Dendritic cell treated with granulocyte-macrophage colony-stimulating factor and Interleukin-4, amounts not matched to agents 40 ng/mL and 50 ng/mL, for 4 days (primary cell): ENCODE results near the gene ICAM4.

Source experiments
- H3K27ac Mint-ChIP-seq: one replicate; pipeline ENCODE4 v1.8.0; 2022; ENCODE audit warnings: mild to moderate bottlenecking, mixed read lengths
- H3K27me3 Mint-ChIP-seq: one replicate; pipeline ENCODE4 v1.8.0; 2022; ENCODE audit warnings: mild to moderate bottlenecking, mixed read lengths
- H3K36me3 Mint-ChIP-seq: one replicate; pipeline ENCODE4 v1.8.0; 2022; ENCODE audit warnings: low read depth, mixed read lengths
- H3K4me1 Mint-ChIP-seq: one replicate; pipeline ENCODE4 v1.8.0; 2022; ENCODE audit warnings: low read depth, mixed read lengths
- H3K4me3 Mint-ChIP-seq: one replicate; pipeline ENCODE4 v1.8.0; 2022; ENCODE audit warnings: mild to moderate bottlenecking, moderate library complexity, mixed read lengths
- H3K9me3 Mint-ChIP-seq: one replicate; pipeline ENCODE4 v1.8.0; 2022; ENCODE audit warnings: mixed read lengths
- intact Hi-C: fragments of 100-400 bp; cut with micrococcal nuclease; formaldehyde crosslinking; loops from one replicate; pipeline ENCODE4 v1.15.0; 2022

Gene ICAM4

GRCh38 chr19:10256970-10257615 lies 29.7 kb upstream of the ICAM4 start:
- Mint-ChIP-seq H3K27me3 (peaks cover 1% of the 10 kb centered on the region), H3K27ac (no peak overlapping the region), H3K9me3 (no peaks in the 10 kb centered on the region), H3K4me3 (no peak overlapping the region), H3K36me3 (peaks cover 77% of the 10 kb centered on the region), H3K4me1 (peaks cover 67% of the 10 kb centered on the region)
- intact Hi-C loops = no loop called here

- intact Hi-C loops = loop anchor here (2.0 kb wide), 1 partner anchor 131 kb away; no protein-coding TSS in a partner anchor
- Mint-ChIP-seq H3K9me3 (no peaks in the 10 kb centered on the region), H3K27ac (peak overlapping the region; percentile 6), H3K27me3 (peaks cover 1% of the 10 kb centered on the region), H3K4me3 (no peak overlapping the region), H3K36me3 (peaks cover 72% of the 10 kb centered on the region), H3K4me1 (peaks cover 59% of the 10 kb centered on the region)
These were observed 28.6 kb upstream of the ICAM4 start for GRCh38 chr19:10258080-10258710.

DNA sequence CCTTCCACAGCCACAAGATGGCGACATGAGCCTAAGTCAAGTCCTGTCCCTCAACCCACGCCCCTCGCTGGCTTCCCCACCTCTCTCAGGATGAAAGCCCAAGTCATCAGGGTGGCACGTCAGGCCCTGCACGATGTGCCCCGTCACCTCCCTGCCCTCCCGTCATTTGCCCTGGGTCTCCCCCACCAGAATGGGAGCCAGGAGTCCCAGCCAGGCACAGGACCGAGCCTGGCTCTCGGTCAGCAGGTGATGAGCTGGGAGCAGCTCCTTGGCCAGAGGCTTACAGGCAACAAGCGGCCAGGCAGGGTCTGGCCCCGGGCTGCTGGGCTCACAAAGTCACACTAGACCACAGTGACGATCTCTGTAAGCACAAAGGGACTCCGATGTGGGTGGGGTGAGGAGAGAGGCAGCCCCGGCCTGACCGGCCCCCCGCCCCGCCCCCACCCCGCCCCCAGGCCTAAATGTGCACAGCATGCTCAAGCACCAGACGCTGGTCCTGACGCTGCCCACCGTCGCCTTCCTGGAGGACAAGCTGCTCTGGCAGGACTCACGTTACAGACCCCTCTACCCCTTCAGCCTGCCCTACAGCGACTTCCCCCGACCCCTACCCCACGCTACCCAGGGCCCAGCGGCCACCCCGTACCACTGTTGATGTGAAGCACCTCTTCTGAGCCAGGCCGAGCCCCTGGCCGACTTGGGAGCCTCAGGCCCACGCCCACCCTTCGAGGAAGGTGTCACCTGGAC lies 27.4 kb upstream of the ICAM4 start:
- no peaks in the 10 kb centered on the region for H3K9me3 Mint-ChIP-seq
- peaks cover 60% of the 10 kb centered on the region for H3K36me3 Mint-ChIP-seq
- H3K4me1 Mint-ChIP-seq = peaks cover 50% of the 10 kb centered on the region

DNA sequence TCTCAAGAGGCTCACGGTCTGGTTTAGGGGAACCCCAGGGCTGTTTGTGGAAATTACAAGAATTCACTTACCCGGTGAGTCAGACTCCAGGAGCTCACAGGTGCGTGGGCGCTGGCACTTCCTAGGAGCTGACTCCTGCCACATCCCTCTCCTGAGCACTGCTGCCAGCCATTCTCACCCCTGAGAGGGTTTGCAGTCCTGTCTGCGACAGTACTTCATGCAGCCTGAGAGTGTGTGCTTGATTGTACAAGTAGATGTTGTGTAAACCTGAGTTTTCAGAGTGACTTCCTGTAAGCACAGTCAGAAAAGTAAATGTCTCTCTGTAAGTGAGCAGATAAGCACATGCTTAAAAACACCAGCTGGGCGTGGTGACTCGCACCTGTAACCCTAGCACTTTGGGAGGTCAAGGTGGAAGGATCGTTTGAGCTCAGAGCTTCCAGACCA lies 26.6 kb upstream of the ICAM4 start:
- H3K27me3 Mint-ChIP-seq = peaks cover 1% of the 10 kb centered on the region
- intact Hi-C loops = no loop called here
- H3K36me3 Mint-ChIP-seq = peaks cover 52% of the 10 kb centered on the region
- no peak overlapping the region for H3K4me3 Mint-ChIP-seq
- no peak overlapping the region for H3K27ac Mint-ChIP-seq
- no peaks in the 10 kb centered on the region for H3K9me3 Mint-ChIP-seq
- peaks cover 45% of the 10 kb centered on the region for H3K4me1 Mint-ChIP-seq

More for the DNA sequence above, 27.4 kb upstream of the ICAM4 start:
- Mint-ChIP-seq H3K27ac (no peak overlapping the region), H3K4me3 (no peak overlapping the region), H3K27me3 (peaks cover 1% of the 10 kb centered on the region)
- intact Hi-C loops = loop anchor here (2.0 kb wide), 1 partner anchor 129 kb away; no protein-coding TSS in a partner anchor

DNA sequence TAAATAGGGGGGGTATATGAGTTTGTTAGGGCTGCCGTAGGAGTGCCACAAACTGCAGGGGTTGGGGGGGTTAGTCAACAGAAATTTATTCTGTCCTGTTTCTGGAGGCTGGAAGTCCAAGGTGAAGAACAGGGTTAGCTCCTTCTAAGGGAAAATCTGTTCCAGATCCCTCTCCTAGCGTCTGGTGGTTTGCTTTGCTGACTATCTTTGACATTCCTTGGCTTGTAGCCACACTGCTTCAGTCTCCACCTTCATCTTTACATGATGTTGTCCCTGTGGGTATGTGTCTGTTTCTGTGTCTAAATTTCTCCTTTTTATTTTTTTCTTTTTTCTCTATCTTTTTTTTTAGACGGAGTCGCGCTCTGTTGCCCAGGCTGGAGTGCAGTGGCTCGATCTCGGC lies 24.0 kb upstream of the ICAM4 start:
- Mint-ChIP-seq H3K4me1 (peaks cover 56% of the 10 kb centered on the region), H3K27me3 (peaks cover 1% of the 10 kb centered on the region), H3K4me3 (no peak overlapping the region), H3K27ac (no peak overlapping the region), H3K36me3 (peaks cover 26% of the 10 kb centered on the region), H3K9me3 (no peaks in the 10 kb centered on the region)
- intact Hi-C loops = no loop called here

DNA sequence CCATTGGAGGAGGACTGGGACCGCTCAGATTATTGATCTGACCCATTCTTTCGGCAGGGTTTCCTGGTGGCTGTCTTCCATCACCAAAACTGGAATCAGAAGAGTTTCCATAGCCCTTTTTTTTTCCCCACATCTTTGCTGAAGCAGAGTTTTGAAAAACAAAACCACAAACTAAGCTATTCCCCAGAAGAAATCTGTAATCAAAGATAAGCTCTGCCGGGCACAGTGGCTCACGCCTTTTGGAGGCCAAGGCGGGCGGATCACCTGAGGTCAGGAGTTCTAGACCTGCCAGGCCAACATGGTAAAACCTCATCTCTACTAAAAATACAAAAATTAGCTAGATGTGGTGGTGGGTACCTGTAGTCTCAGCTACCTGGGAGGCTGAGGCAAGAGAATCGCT lies 20.0 kb upstream of the ICAM4 start:
- intact Hi-C loops = no loop called here
- Mint-ChIP-seq H3K4me3 (no peak overlapping the region), H3K9me3 (no peaks in the 10 kb centered on the region), H3K4me1 (peaks cover 45% of the 10 kb centered on the region), H3K27me3 (no peaks in the 10 kb centered on the region), H3K36me3 (peaks cover 15% of the 10 kb centered on the region), H3K27ac (peak overlapping the region; percentile 98)

- H3K4me3 Mint-ChIP-seq = peak overlapping the region; percentile 58
- intact Hi-C loops = no loop called here
- peak overlapping the region; percentile 98 for H3K27ac Mint-ChIP-seq
- H3K27me3 Mint-ChIP-seq = no peaks in the 10 kb centered on the region
- peaks cover 29% of the 10 kb centered on the region for H3K36me3 Mint-ChIP-seq
- peaks cover 46% of the 10 kb centered on the region for H3K4me1 Mint-ChIP-seq
- no peaks in the 10 kb centered on the region for H3K9me3 Mint-ChIP-seq
These were observed 18.7 kb upstream of the ICAM4 start for GRCh38 chr19:10268071-10268470.

DNA sequence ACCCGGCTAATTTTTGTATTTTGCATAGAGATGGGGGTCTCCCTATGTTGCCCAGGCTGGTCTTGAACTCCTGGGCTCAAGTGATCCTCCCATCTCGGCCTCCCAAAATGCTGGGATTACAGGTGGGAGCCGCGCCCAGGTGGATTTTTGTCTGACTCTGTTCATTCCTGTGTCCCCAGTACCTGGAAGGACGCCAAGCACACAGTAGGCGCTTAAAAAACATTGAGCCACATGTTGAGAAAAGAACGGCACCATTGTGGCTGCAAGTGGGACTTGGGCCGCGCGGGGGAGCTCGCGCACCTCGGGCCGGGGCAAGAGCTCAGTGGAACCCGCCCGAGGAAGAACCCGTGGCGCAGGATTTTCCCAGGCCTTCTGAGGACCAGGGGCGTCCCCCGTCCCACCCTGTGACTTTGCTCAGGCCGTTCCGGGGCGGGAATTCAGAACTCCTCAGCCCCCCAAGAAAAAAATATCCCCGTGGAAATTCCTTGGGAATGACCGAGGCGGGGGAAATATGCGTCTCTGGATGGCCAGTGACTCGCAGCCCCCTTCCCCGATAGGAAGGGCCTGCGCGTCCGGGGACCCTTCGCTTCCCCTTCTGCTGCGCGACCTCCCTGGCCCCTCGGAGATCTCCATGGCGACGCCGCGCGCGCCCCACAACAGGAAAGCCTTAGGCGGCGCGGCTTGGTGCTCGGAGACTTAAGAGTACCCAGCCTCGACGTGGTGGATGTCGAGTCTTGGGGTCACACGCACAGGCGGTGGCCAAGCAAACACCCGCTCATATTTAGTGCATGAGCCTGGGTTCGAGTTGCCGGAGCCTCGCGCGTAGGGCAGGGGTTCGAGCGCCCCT lies 17.2 kb upstream of the ICAM4 start:
- Mint-ChIP-seq H3K4me1 (peaks cover 56% of the 10 kb centered on the region), H3K27ac (peak overlapping the region; percentile 98), H3K27me3 (no peaks in the 10 kb centered on the region), H3K9me3 (no peaks in the 10 kb centered on the region), H3K4me3 (peak overlapping the region; percentile 94), H3K36me3 (peaks cover 44% of the 10 kb centered on the region)
- intact Hi-C loops = loop anchor here (1.0 kb wide), 1 partner anchor 120 kb away; no protein-coding TSS in a partner anchor

DNA sequence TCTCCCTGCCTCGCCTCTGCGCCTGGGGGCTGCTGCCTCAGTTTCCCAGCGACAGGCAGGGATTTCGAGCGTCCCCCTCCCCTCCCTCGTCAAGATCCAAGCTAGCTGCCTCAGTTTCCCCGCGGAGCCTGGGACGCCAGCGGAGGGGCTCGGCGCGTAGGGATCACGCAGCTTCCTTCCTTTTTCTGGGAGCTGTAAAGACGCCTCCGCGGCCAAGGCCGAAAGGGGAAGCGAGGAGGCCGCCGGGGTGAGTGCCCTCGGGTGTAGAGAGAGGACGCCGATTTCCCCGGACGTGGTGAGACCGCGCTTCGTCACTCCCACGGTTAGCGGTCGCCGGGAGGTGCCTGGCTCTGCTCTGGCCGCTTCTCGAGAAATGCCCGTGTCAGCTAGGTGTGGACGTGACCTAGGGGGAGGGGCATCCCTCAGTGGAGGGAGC lies 16.6 kb upstream of the ICAM4 start:
- peak overlapping the region; percentile 94 for H3K4me3 Mint-ChIP-seq
- H3K36me3 Mint-ChIP-seq = peaks cover 50% of the 10 kb centered on the region
- H3K27me3 Mint-ChIP-seq = no peaks in the 10 kb centered on the region
- no peaks in the 10 kb centered on the region for H3K9me3 Mint-ChIP-seq
- intact Hi-C loops = no loop called here
- peaks cover 60% of the 10 kb centered on the region for H3K4me1 Mint-ChIP-seq
- peak overlapping the region; percentile 98 for H3K27ac Mint-ChIP-seq

DNA sequence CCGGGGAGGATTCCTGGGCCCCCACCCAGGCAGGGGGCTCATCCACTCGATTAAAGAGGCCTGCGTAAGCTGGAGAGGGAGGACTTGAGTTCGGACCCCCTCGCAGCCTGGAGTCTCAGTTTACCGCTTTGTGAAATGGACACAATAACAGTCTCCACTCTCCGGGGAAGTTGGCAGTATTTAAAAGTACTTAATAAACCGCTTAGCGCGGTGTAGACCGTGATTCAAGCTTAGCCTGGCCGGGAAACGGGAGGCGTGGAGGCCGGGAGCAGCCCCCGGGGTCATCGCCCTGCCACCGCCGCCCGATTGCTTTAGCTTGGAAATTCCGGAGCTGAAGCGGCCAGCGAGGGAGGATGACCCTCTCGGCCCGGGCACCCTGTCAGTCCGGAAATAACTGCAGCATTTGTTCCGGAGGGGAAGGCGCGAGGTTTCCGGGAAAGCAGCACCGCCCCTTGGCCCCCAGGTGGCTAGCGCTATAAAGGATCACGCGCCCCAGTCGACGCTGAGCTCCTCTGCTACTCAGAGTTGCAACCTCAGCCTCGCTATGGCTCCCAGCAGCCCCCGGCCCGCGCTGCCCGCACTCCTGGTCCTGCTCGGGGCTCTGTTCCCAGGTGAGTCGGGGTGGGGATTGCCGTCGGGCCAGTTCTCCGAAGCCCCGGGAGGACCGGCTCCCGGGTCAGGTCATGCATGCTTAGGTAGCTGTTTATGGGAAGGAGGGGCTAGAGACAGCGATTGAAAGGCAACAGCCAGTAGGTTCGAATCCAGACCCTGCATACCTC lies 15.9 kb upstream of the ICAM4 start, which contains the start of gene ICAM1:
TSS of gene ICAM1 (plus strand) at position 505 of the 779 bp plus-strand sequence. CDS start at position 545, 40 bp downstream.
- intact Hi-C loops = no loop called here
- H3K27me3 Mint-ChIP-seq = no peaks in the 10 kb centered on the region
- H3K4me1 Mint-ChIP-seq = peaks cover 58% of the 10 kb centered on the region
- H3K9me3 Mint-ChIP-seq = no peaks in the 10 kb centered on the region
- H3K4me3 Mint-ChIP-seq = peak within 1 kb of the TSS; percentile 94
- H3K36me3 Mint-ChIP-seq = peaks cover 56% of the 10 kb centered on the region
- peak within 1 kb of the TSS; percentile 98 for H3K27ac Mint-ChIP-seq

GRCh38 chr19:10271543-10272086 lies 15.1 kb upstream of the ICAM4 start:
- H3K36me3 Mint-ChIP-seq = peaks cover 64% of the 10 kb centered on the region
- peaks cover 59% of the 10 kb centered on the region for H3K4me1 Mint-ChIP-seq
- peak overlapping the region; percentile 94 for H3K4me3 Mint-ChIP-seq
- intact Hi-C loops = no loop called here
- peak overlapping the region; percentile 98 for H3K27ac Mint-ChIP-seq
- no peaks in the 10 kb centered on the region for H3K9me3 Mint-ChIP-seq
- no peaks in the 10 kb centered on the region for H3K27me3 Mint-ChIP-seq

- Mint-ChIP-seq H3K27me3 (no peaks in the 10 kb centered on the region), H3K27ac (peak overlapping the region; percentile 74), H3K4me1 (peaks cover 61% of the 10 kb centered on the region), H3K36me3 (peaks cover 94% of the 10 kb centered on the region), H3K9me3 (no peaks in the 10 kb centered on the region), H3K4me3 (peak overlapping the region; percentile 94)
- intact Hi-C loops = no loop called here
These were observed 12.2 kb upstream of the ICAM4 start for GRCh38 chr19:10274589-10274988.
